Neuronal stem cell (in vitro differentiated cells): ENCODE data around the gene CBFA2T2.

ENCODE experiments used
- DNase-seq: peaks from one replicate; pipeline ENCODE4 v3.0.0-alpha.2; 2013; ENCODE audit warnings: low spot score
- H2AFZ ChIP-seq: one replicate; pipeline ENCODE4 v1.6.1; 2013; ENCODE audit warnings: mild to moderate bottlenecking, low read length, inconsistent platforms
- H2AK5ac ChIP-seq: 2 replicates; pipeline ENCODE4 v1.6.1; 2013; ENCODE audit warnings: low read depth, mild to moderate bottlenecking, inconsistent platforms, low read length, moderate library complexity, mixed read lengths
- H2BK120ac ChIP-seq: 2 replicates; pipeline ENCODE4 v1.6.1; 2013; ENCODE audit warnings: low read depth, mild to moderate bottlenecking, inconsistent platforms, low read length, moderate library complexity, mixed read lengths
- H2BK12ac ChIP-seq: one replicate; pipeline ENCODE4 v1.6.1; 2013; ENCODE audit warnings: low read length, inconsistent platforms
- H2BK15ac ChIP-seq: 2 replicates; pipeline ENCODE4 v1.6.1; 2013; ENCODE audit warnings: mild to moderate bottlenecking, low read length, inconsistent platforms, mixed read lengths
- H2BK5ac ChIP-seq: one replicate; pipeline ENCODE4 v1.6.1; 2013; ENCODE audit warnings: inconsistent platforms, mild to moderate bottlenecking, low read length, moderate library complexity
- H3K14ac ChIP-seq: one replicate; pipeline ENCODE4 v1.6.1; 2013; ENCODE audit warnings: low read length, inconsistent platforms
- H3K18ac ChIP-seq: 2 replicates; pipeline ENCODE4 v1.6.1; 2013; ENCODE audit warnings: low read length, inconsistent platforms
- H3K23ac ChIP-seq: 2 replicates; pipeline ENCODE4 v1.6.1; 2013; ENCODE audit warnings: low read depth, mild to moderate bottlenecking, mixed read lengths, low read length, inconsistent platforms; ENCODE audit not compliant: poor library complexity
- H3K27ac ChIP-seq: replicated peaks from 3 replicates; pipeline ENCODE4 v1.5.1; 2013; ENCODE audit warnings: low read length, inconsistent platforms
- H3K27me3 ChIP-seq, 3 experiments: 2 replicates each; pipeline ENCODE4 v1.6.1; 2013; ENCODE audit warnings: low read length in 3 of 3, mild to moderate bottlenecking in 2 of 3, inconsistent platforms in 1 of 3, low read depth in 1 of 3, mixed read lengths in 1 of 3, moderate library complexity in 1 of 3; ENCODE audit not compliant: control insufficient read depth in 3 of 3, insufficient read depth in 3 of 3
- H3K36me3 ChIP-seq, 2 donors: replicated peaks in 1 of 2; 2 replicates each; pipeline ENCODE4 v1.6.1; 2013; ENCODE audit warnings: low read length in 2 of 2; ENCODE audit not compliant: control insufficient read depth in 2 of 2, insufficient read depth in 2 of 2
- H3K4ac ChIP-seq: 2 replicates; pipeline ENCODE4 v1.6.1; 2013; ENCODE audit warnings: inconsistent platforms, mild to moderate bottlenecking, low read length, moderate library complexity
- H3K4me1 ChIP-seq, 2 donors: 1 replicate in 1 of 2; 2 replicates in 1 of 2; pipeline ENCODE4 v1.6.1; 2013; ENCODE audit warnings: low read length in 2 of 2, low read depth in 1 of 2; ENCODE audit not compliant: control insufficient read depth in 2 of 2, insufficient read depth in 1 of 2
- H3K4me2 ChIP-seq: one replicate; pipeline ENCODE4 v1.6.1; 2013; ENCODE audit warnings: mild to moderate bottlenecking, low read length, inconsistent platforms; ENCODE audit not compliant: insufficient read depth, poor library complexity, severe bottlenecking
- H3K4me3 ChIP-seq, 2 donors: 2 replicates each; pipeline ENCODE4 v1.5.1; 2013; ENCODE audit warnings: low read length in 2 of 2, mild to moderate bottlenecking in 2 of 2, inconsistent platforms in 1 of 2, moderate library complexity in 1 of 2
- H3K79me1 ChIP-seq: one replicate; pipeline ENCODE4 v1.6.1; 2013; ENCODE audit warnings: low read depth, mild to moderate bottlenecking, inconsistent platforms, low read length, moderate library complexity
- H3K9ac ChIP-seq: one replicate; pipeline ENCODE4 v1.6.1; 2013; ENCODE audit warnings: mild to moderate bottlenecking, low read depth, low read length, inconsistent platforms; ENCODE audit not compliant: poor library complexity
- H3K9me3 ChIP-seq, 2 donors: replicated peaks in 1 of 2; 2 replicates each; pipeline versions ENCODE3 to v1.6.1; 2013; ENCODE audit warnings: low read length in 2 of 2, mild to moderate bottlenecking in 2 of 2, inconsistent platforms in 1 of 2, low read depth in 1 of 2, mixed read lengths in 1 of 2, moderate library complexity in 1 of 2; ENCODE audit not compliant: control insufficient read depth in 2 of 2, insufficient read depth in 1 of 2
- H4K8ac ChIP-seq: one replicate; pipeline ENCODE4 v1.6.1; 2013; ENCODE audit warnings: low read depth, mild to moderate bottlenecking, inconsistent platforms, low read length, moderate library complexity
- H4K91ac ChIP-seq: one replicate; pipeline ENCODE4 v1.6.1; 2013; ENCODE audit warnings: low read length, low read depth, mild to moderate bottlenecking, inconsistent platforms; ENCODE audit not compliant: poor library complexity
- WGBS, 2 donors: extraction: QIAGEN DNeasy Blood & Tissue Kit; methylation state at CpG; one replicate each; pipeline ENCODE4 v1.1.7; 2013; ENCODE audit warnings: missing lambda C conversion rate in 2 of 2, mixed read lengths in 1 of 2; ENCODE audit not compliant: insufficient read length in 2 of 2, insufficient replicate concordance in 1 of 2; ENCODE audit errors: extremely low coverage in 2 of 2; 5-methylcytosine and 5-hydroxymethylcytosine counted together

The CBFA2T2 gene

GRCh38 chr20:33465481-33466302 lies 24.2 kb upstream of the CBFA2T2 start:
- Histone ChIP-seq H4K91ac (no peak overlapping the region), H3K27me3 (peaks cover 0 to 5% (median 0%) of the 10 kb centered on the region in 3 experiments), H3K4me3 (no peak overlapping the region), H3K18ac (no peak overlapping the region), H3K79me1 (no peaks in the 10 kb centered on the region), H3K4me2 (no peak overlapping the region), H2BK15ac (no peak overlapping the region), H3K9ac (no peak overlapping the region), H3K36me3 (no peaks in the 10 kb centered on the region), H3K4ac (no peak overlapping the region), H3K23ac (peak overlapping the region; percentile 22), H2AFZ (peak overlapping the region; percentile 24), H3K14ac (no peak overlapping the region), H4K8ac (no peak overlapping the region), H2BK5ac (no peak overlapping the region), H2AK5ac (no peak overlapping the region), H2BK120ac (no peak overlapping the region), H3K9me3 (no peaks in the 10 kb centered on the region), H3K4me1 (peaks cover 0 to 9% of the 10 kb centered on the region in 2 donors), H3K27ac (no peak overlapping the region), H2BK12ac (no peak overlapping the region)
- no peak for DNase-seq
- no CpG with 5 or more reads among the region's 9 CpGs for WGBS, 2 donors

DNA sequence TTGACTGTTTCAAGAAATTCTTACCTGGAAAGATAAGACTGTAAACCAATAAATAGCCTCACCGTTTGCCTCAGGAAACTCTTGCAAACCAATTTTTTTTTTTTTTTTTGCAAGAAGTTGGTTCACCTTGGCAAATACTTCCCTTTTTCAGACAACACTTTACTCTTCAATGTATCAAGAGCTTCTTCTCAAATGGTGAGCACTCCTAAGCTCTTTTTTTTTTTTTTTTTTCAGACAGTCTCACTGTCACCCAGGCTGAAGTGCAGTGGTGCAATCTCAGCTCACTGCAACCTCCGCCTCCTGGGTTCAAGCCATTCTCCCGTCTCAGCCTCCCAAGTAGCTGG lies 23.6 kb upstream of the CBFA2T2 start:
- WGBS, 2 donors: no CpG with 5 or more reads among the region's 3 CpGs
- no peak overlapping the region for H3K27ac ChIP-seq

GRCh38 chr20:33470457-33470856 lies 19.4 kb upstream of the CBFA2T2 start:
- no peak overlapping the region for H2BK120ac ChIP-seq
- H3K4me1 ChIP-seq: peaks cover 0 to 4% of the 10 kb centered on the region in 2 donors
- no peak overlapping the region for H3K27ac ChIP-seq
- H3K4ac ChIP-seq: no peak overlapping the region
- no peak overlapping the region for H3K4me2 ChIP-seq
- no peak overlapping the region for H4K91ac ChIP-seq
- no peak overlapping the region for H3K9ac ChIP-seq
- no peak overlapping the region for H2BK5ac ChIP-seq
- no peak overlapping the region for H2BK15ac ChIP-seq
- no peak overlapping the region for H2AK5ac ChIP-seq
- no peak overlapping the region for H4K8ac ChIP-seq
- H3K79me1 ChIP-seq: no peaks in the 10 kb centered on the region
- H3K27me3 ChIP-seq: peaks cover 0 to 11% (median 2%) of the 10 kb centered on the region in 3 experiments
- no peak overlapping the region for H2BK12ac ChIP-seq
- H3K9me3 ChIP-seq: peaks cover 0 to 2% of the 10 kb centered on the region in 2 donors
- H3K4me3 ChIP-seq: no peak overlapping the region
- no peak overlapping the region for H3K23ac ChIP-seq
- H2AFZ ChIP-seq: no peak overlapping the region
- no peaks in the 10 kb centered on the region for H3K36me3 ChIP-seq
- no peak for DNase-seq
- no peak overlapping the region for H3K18ac ChIP-seq
- no peak overlapping the region for H3K14ac ChIP-seq
- no CpG with 5 or more reads among the region's 4 CpGs for WGBS, 2 donors

More for the DNA sequence above, 23.6 kb upstream of the CBFA2T2 start:
- Histone ChIP-seq H3K23ac (no peak overlapping the region), H3K9me3 (no peaks in the 10 kb centered on the region), H2BK5ac (no peak overlapping the region), H3K79me1 (no peaks in the 10 kb centered on the region), H3K18ac (no peak overlapping the region), H3K4ac (no peak overlapping the region), H3K27me3 (peaks cover 0 to 5% (median 0%) of the 10 kb centered on the region in 3 experiments), H2BK120ac (no peak overlapping the region), H3K9ac (no peak overlapping the region), H3K4me3 (no peak overlapping the region), H2BK15ac (no peak overlapping the region), H3K14ac (no peak overlapping the region), H2AK5ac (no peak overlapping the region), H2BK12ac (no peak overlapping the region), H3K36me3 (no peaks in the 10 kb centered on the region), H3K4me1 (peaks cover 0 to 9% of the 10 kb centered on the region in 2 donors), H2AFZ (no peak overlapping the region), H4K8ac (no peak overlapping the region), H4K91ac (no peak overlapping the region), H3K4me2 (no peak overlapping the region)
- no peak for DNase-seq

DNA sequence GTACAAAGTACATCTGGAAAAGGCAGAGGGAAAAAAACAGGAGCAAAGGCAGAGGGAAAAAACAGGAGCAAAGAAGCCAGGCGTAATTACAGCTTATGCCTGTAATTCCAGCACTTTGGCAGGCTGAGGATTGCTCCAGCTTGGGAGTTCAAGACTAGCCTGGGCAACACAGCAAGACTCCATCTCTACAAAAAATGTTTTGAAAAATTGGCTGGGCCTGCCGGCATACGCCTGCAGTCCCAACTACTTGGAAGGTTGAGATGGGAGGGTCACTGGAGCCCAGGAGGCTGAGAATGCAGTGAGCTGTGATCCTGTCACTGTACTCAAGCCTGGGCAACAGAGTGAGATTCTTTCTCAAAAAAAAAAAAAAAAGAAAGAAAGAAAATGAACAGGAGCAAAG lies 19.0 kb upstream of the CBFA2T2 start:
- Histone ChIP-seq H3K23ac (no peak overlapping the region), H3K36me3 (no peaks in the 10 kb centered on the region), H3K27ac (no peak overlapping the region), H4K91ac (no peak overlapping the region), H3K9me3 (peaks cover 0 to 2% of the 10 kb centered on the region in 2 donors), H3K4me3 (no peak overlapping the region), H3K14ac (no peak overlapping the region), H2BK5ac (no peak overlapping the region), H3K9ac (no peak overlapping the region), H3K79me1 (no peaks in the 10 kb centered on the region), H3K18ac (no peak overlapping the region), H2AK5ac (no peak overlapping the region), H3K4me1 (peaks cover under 1 to 3% of the 10 kb centered on the region in 2 donors), H2BK15ac (no peak overlapping the region), H3K4me2 (no peak overlapping the region), H4K8ac (no peak overlapping the region), H2AFZ (no peak overlapping the region), H2BK12ac (no peak overlapping the region), H3K4ac (no peak overlapping the region), H3K27me3 (peaks cover 0 to 9% (median 2%) of the 10 kb centered on the region in 3 experiments), H2BK120ac (no peak overlapping the region)
- DNase-seq: no peak
- no CpG with 5 or more reads among the region's 3 CpGs for WGBS, 2 donors
